GM21619 (cell line): ENCODE measurements around the gene GALNS.
"Not testable (repeated sequence)": the region's sequence is repeated elsewhere in the genome, so short reads cannot be mapped to it uniquely, and the experiment has no call there.

Source experiments
- ATAC-seq: cut with Tn5 transposase; IDR thresholded peaks from one replicate; pipeline ENCODE4 v1.9.1; 2021; ENCODE audit not compliant: unreplicated experiment

GALNS gene

GRCh38 chr16:88889702-88890352, 33.1 kb upstream of the GALNS start:
- ATAC-seq: not testable (repeated sequence)

- no peak for ATAC-seq
Measured at GRCh38 chr16:88888461-88889387, 32.0 kb upstream of the GALNS start.

DNA sequence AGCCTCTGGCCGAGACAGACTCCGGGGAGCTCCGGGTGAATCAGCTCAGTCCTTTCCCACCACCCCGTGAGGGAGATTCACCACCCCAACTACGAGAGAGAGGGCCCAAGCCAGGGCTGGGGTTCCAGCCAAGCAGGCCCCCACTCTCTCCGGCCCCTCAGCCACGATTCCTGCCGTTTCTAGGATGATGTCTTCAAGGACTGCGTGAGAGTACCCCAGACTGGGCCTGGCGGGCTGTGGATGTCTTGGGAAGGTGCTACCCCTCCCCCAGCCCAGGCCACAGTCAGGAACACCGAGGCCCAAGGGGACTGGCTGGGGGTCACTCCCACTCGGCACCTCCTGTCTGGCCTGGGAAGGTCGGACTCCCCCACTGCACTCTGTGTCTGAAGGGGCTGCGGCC, 31.3 kb upstream of the GALNS start:
- no peak for ATAC-seq

- ATAC-seq: no peak
Measured at GRCh38 chr16:88886845-88887521, 30.2 kb upstream of the GALNS start.

GRCh38 chr16:88886420-88886844, 29.7 kb upstream of the GALNS start:
- no peak for ATAC-seq

DNA sequence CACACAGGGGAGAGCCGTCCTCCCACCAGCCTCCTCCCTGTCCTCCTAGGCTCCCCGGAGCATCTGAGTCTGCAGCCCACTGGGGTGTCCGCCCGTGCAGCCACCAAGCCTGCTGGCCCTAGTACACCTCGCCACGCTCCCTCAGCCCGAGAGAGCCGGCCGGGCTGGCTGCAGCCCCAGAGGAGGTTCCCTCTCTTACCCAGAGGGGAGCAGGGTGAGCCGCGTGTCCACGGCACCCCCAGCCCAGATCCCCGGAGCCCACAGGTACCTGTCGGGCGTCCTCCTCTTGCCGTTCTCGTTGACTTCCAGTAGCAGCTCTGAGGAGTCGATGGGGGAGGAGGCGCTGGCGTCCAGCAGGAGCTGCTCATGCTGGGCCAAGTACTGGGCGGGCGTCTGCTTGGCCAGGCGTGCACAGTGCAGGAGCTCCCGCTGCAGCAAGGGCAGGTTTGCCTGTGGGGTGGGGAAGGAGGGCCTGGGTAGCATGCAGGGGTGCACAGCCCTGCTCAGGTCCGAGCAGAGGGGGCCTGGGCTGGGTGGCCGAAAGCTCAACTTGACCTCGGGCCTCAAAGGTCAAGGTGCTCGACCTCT, 29.0 kb upstream of the GALNS start:
- no peak for ATAC-seq

- no peak for ATAC-seq
Measured at GRCh38 chr16:88884569-88885271, 28.0 kb upstream of the GALNS start.

GRCh38 chr16:88883946-88884345, 27.2 kb upstream of the GALNS start:
- no peak for ATAC-seq

DNA sequence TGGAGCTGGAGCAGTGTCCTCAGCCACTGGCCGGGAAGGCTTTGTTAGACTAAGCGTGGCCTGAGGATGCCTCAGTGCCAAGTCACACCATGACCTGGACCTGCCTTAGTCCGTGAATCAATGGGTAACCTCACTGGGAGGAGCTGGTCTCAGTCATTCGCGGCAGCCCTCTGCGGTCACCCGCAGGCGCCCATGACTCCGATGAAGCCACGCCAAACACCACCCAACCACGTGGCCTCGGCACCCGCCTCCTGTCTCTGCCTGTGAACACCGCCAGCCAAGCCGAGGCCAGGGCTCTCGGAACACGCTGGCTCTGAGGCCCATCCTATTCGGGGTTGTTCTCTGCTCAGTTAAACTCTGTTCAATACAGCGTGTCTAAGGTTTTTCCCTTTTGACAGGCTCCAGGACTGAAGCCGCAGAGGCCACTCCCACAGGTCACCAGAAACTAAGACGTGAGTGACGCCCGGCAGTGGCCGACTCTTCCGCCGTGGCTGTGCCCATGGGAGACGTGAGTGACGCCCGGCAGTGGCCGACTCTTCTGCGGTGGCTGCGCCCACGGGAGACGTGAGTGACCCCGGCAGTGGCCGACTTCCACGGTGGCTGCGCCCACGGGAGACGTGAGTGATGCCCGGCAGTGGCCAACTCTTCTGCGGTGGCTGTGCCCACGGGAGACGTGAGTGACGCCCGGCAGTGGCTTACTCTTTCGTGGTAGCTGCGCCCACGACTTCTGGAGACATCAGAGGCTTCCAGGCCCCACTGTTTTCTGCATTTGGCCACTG, 26.6 kb upstream of the GALNS start:
- no peak for ATAC-seq

DNA sequence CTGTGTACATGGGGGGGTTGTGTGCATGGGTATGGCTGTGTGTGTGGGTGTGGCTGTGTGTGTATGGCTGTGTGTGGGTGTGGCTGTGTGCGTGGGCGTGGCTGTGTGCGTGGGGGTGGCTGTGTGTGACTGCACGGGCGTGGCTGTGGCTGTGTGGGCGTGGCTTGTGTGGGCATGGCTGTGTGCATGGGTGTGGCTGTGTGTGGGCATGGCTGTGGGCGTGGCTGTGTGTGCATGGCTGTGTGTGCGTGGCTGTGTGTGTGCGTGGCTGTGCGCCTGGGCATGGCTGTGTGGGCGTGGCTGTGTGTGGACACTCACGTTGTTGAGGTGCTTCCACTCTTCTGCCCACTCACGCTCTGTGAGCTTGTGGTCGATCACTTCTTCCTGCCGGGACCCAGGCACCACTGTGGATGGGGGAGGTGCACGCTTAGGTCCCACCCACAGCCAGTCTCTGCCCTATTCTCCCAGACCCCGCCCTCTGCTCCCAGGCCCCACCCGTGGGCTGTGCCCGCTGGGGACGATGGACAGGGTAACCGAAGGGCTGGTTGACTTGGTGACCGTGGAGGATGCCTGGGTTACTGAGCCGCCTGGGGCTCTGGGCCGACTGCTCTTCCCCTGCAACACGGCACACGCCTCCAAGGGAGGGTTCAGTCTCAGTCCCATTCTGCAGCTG, 25.7 kb upstream of the GALNS start:
- no peak for ATAC-seq

DNA sequence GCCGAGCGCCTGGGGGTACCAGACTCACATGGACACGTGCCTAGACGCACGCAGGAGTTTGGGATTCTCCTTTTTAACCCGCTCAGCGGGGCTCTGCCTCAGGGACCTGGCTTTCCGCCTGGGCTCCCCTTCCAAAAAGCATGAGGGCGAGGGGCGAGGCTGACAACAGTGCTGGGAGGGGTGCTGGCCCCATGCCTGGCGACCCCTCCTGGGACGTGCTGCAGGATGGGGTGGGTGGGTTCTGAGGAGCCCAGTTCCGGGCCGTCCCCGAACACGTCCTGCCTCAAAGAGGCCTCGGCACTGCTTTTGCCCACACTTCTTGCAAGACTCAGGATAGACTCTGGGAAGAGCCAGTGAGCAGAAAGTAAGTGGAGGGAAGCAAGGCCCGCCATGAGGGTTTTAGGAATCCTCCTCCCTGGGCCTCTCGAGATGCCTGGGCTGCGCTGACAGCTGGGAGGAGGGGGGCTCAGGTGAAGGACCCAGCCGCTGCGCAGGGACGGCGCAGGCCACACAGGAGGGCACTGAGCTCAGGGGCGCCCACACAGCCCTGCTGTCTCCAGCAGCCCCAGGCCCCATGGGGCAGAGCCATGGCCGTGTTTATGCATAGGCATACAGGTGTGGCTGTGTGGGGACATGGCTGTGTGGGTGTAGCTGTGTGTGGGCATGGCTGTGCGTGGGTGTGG, 25.1 kb upstream of the GALNS start:
- ATAC-seq: no peak

GRCh38 chr16:88881007-88881615, 24.4 kb upstream of the GALNS start:
- ATAC-seq: no peak

DNA sequence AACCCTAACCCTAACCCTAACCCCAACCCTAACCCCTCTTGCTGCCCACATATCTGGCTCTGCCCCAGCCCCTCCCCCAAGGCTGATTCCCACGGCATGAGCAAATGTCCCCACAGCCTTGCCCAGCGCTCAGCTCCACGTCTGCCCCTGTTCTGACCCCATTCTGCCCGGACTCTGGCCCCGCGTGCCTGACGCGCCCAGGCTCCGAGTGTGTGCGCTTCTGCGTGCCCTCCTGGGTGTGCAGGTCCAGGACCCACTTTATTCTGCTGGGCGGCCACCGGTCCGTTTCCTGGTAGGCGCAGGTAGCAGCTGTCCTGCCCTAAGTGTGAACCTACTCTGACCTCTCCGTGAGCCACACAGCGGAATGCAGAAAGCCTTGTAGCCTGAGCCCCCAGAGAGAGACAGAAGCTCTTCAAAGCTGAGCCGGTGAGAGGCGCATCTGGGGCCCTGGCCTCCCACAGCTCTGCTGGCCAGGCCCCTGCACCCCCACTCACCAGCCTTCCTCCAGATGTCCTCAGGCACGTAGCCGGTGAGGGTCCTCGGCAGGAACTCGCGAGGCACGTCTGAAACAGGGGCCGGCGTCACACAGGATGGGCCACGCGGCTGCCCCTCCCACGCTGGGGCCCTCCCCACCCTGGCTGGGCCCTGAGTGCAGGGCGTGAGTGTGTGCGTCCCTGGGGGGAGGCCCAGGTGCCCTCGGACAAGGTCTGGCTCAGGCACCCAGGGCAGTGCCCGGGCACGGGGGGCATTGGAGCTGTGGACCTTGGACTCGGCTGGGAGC, 23.7 kb upstream of the GALNS start:
- no peak for ATAC-seq

DNA sequence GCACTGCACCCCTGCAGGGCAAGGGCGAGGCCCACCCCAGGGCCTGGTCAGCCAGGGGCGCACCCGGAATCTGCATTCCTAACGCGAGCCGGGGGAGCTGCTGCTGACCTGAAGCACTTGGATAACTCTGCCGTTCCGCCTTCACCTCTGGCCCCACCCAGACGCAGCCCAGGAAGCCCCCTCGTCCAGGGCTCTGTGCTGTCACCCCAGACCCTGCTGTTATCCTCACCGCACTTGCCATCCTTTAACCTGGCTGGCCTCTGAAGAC, 23.0 kb upstream of the GALNS start:
- ATAC-seq: no peak

DNA sequence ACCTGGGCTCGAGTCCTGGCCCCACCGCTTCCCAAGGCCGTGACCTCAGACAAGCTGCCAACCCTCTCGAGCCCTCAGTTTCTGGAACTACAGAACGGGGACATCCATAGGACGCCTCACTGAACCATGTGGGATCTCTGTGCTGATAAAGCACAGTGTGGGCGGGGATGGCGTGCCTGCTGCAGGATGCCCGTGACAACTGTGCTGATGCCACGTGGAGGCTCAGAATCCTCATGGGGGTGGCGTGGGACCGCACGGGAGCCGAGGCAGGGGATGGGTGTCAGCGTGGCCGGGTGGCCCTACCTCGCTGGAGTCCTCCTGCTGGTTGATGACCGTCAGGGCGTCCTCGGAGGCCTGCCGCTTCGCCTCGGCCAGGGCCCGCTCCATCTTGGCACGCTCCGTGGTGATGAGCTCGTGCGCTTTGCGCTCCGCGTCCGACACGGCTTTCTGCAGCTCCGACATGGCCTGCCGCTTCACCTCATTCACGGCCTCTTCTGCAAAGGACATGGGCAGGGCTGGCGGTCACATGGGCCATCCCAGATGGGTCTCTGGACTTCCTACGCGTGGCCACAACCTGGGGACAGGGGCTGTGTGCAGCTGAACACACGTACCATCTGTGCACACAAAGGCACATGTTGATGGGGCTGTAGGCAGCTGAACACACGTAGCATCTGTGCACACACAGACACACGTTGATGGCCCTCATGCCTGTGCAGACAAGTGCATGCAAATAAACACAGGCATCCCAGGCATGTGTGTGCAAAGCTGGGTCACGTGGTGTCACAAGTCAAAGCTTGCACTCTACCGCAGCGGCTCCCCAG, 22.4 kb upstream of the GALNS start:
- ATAC-seq: no peak

DNA sequence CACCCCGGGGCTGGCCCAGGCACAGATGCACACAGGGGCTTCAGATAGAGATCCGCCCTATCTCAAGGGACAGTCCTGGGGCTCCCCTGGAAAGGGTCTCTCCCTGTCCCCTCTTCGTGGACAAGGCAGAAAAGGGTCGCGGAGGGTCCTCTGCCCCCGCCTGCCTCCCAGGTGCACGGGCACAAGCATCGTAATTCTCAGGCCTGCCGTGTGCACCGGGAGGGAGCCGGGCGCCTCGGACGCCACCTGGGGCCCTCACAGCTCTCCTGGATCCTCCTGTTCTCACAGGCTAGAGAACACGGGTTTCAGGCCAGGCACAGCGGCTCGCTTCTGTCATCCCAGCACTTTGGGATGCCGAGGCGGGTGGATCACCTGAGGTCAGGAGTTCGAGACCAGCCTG, 21.6 kb upstream of the GALNS start:
- ATAC-seq: no peak
